RPMI7951 (cell line): ENCODE measurements around the gene PHAF1. TPM values are rescaled to one million over a fixed set of nuclear protein-coding genes. Genes with fewer than 3 reads are reported as not detected.

Experiments used
- DNase-seq: peaks from one replicate; pipeline ENCODE4 v3.0.0-alpha.2; 2012; ENCODE audit warnings: low read depth
- total RNA-seq: library from RNA; depleted of rRNA; stranded (reverse); fragments of >200 nt; shearing (Covaris generic); gene quantifications from 2 replicates; pipeline ENCODE4 v1.2.3, GENCODE V29; 2014

The PHAF1 gene
- total RNA-seq, 1 experiment from 2014 or later: 18.0 TPM

GRCh38 chr16:67177743-67178699 lies 68.3 kb downstream of the PHAF1 start:
- DNase-seq: peak; percentile 59

DNA sequence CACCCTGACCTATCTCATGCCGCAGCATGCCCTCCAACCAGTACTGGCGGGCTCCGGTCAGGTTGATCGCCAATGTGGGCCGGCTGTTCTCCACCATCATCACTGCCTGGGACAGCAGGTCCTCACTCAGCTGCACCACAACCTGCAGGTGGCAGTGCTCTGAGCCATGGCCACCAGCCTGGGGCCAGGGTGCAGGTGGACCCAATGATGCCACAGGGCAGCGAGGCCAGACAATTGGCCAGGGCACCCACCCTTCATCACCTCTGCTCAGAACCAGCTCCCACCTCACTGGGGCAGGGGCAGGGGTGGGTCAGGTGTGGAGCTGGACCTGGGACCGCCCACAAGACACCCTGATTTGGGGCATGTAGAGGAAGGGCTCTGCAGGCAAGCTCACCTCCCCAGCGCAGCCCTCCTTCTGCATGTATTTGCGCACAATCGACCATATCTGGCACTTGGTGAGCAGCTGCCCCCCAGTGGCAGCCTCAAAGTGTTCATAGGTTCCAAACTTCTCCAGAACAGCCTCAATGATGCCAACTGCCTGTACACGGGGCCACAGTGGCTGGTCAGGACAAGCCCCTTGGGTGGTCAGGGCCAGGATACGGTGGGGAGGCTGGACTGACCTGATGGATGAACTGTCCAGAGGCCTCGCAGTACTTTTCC lies 69.8 kb downstream of the PHAF1 start:
- no peak for DNase-seq

- DNase-seq: no peak
These were observed 70.4 kb downstream of the PHAF1 start for GRCh38 chr16:67180166-67180565.

GRCh38 chr16:67181346-67181745 lies 71.6 kb downstream of the PHAF1 start:
- peak; percentile 85 for DNase-seq

- no peak for DNase-seq
These were observed 72.5 kb downstream of the PHAF1 start for GRCh38 chr16:67182288-67182687.

- DNase-seq: no peak
These were observed 73.5 kb downstream of the PHAF1 start for GRCh38 chr16:67183284-67183626.

GRCh38 chr16:67183627-67184452 lies 74.1 kb downstream of the PHAF1 start, which contains the start of gene MATCAP1:
TSS of gene MATCAP1 (minus strand) at chr16:67183963. CDS start at chr16:67180610, 3,353 bp downstream.
- peak; percentile 98 for DNase-seq

DNA sequence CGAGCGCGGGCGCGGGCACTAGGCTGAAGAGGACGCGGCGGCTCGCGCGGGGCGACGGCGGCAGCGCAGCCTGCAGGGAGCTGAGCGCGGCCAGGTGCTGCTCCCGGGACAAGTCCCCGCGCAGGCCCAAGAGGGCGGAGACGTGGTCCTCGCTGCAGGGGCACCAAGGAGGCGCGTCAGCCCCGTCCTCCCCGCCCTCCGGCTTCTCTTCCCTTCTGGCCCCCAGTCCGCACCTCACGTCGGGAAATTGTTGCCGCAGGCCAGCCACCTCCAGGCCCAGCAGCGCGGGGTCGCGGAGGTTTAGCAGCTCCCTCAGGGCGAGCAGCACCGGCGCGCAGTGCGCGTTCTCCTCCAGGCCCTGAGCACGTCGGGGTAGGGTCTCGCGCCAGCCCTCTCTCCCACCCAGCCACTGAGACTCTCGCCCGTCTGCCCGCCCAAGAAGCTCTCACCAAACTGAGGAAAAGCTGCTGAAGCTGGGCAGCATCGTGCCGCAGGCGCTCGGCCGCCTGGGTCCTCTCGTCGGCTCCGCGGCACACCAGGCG lies 74.8 kb downstream of the PHAF1 start:
- DNase-seq: no peak

- peak; percentile 90 for DNase-seq
These were observed 75.4 kb downstream of the PHAF1 start for GRCh38 chr16:67184995-67185650.

- no peak for DNase-seq
These were observed 76.0 kb downstream of the PHAF1 start for GRCh38 chr16:67185651-67186134.

GRCh38 chr16:67186550-67186950 lies 76.8 kb downstream of the PHAF1 start:
- DNase-seq: peak; percentile 71

DNA sequence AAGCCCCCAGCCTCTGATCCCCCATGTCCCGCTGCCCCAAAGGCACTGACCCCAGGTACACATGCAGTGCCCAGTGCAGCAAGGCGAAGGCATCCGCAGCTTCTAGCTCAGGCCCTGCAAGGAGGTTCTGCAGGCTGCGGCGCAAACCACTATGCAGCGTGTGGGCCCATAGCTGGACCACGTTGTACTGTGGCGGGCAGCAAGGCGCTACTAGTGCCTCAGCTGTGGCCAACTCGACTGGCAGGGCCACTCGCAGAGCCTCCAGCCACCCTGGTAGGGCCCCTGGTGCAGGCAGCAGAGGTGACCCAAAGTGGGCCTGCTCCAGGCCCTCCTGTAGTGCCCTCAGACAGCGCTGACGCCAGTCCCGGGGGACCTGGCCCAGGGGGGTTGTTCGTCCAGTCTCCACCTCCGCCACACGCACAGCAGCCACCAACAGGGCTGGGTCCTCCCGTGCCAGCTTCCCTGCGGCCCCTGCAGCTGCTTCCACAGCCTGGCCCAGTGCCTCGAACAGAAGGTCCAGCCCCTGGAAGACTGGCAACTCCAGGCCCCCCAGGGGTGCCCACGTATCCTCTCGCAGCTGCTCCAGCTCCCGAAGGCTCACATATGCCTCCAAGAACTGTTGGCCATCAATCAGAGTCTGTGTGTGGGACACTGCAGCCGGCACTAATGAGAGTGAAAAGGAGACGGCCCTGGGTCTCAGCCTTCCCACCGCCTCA lies 77.6 kb downstream of the PHAF1 start:
- no peak for DNase-seq

DNA sequence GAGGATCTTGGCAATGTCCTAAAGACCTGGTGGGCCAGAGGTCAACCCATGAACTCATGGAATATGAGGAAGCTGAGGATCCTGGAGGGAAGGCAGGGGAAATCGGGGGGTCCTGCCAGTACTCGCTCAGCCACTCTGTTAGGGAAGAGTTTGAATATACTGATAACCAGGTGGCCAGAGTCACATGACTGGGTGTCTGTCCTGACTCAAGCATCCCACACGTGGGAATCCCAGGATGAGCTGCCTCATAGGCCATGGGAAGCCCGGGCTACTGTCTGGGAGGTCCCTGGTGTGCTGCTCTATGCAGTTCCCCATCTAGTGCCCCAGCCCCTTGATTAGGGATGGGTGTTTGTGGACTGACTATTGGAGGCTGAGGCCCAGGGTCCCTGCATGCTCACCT lies 78.6 kb downstream of the PHAF1 start:
- no peak for DNase-seq

DNA sequence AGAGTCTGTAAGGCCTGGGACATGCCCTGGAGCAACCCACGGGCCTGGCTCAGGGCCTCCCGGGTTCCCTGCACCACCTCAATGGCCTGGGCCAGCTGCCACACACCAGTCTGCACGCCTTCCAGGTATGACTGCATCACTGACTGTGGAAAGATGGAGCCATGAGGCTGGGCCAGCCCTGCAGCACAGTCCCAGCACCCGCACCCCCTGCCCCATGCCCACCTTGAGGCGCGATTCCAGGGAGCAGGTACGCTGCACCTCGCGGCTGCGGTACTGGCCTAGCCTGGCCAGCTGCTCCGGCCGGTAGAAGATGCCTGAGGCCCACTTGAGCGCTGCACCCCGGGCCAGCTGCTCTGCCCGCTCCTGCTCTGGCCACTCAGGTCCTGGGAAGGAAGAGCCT lies 79.1 kb downstream of the PHAF1 start:
- no peak for DNase-seq

DNA sequence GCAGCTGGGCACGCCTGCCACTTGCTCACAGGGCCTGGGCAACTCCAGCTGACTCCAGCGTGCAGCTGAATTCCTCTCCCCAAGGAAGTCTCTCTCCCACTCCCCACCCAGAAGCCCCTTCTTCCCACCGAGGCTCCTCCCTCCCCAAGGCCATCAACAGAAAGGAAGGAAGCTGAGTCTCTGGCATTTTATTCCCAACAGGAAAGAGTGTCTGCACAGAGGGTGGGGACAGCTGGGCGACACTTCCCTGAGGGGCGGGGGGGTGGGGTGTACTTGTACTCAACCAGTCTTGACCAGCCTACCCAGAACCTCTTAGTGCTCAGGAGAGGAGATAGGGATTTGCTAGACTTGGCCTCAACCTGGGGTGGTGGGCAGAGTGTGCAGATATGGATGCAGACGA lies 80.3 kb downstream of the PHAF1 start, which contains the start of gene EXOC3L1:
TSS of gene EXOC3L1 (minus strand) at position 96 of the 400 bp plus-strand sequence. CDS start 460 bp downstream, outside the sequence.
- DNase-seq: no peak

- DNase-seq: peak; percentile 56
These were observed 81.0 kb downstream of the PHAF1 start for GRCh38 chr16:67190448-67191399.

DNA sequence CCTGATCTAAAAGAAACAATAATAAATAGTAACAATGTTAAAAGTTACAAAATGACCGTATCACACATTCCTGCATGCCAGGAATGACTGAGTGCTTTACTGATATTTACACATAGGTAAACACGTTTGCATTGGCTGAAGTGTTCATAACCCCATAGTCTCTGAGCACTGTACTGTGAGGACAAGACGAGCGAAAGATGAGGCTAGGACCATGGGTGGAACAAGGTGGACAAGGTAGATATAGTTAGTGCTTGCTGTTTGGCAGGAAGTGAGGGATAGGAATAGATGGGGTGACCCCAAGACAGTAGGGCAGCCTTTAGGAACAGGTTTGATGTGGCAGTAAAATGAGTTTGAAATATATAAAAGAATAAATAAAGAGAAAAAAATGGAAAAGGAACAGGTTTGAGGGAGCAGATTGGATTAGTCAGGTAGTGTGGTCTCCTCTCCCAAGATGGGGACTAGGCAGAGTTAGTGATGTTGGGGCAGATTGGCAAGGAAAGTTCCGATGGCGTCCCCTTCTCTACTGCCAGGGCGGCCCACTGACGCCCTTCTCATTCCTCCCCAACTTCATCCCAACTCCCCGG lies 81.8 kb downstream of the PHAF1 start:
- DNase-seq: no peak

- peak; percentile 91 for DNase-seq
These were observed 82.4 kb downstream of the PHAF1 start, which contains the start of gene E2F4 for GRCh38 chr16:67191995-67192681. TSS of gene E2F4 (plus strand) at chr16:67192155. CDS start at chr16:67192228, 73 bp downstream.
